Lower leg skin (tissue), 4 donors: ENCODE measurements around the gene BTNL3. TPM values are rescaled to one million over a fixed set of nuclear protein-coding genes. Genes with fewer than 3 reads are reported as not detected.

Experiments used
- DNase-seq, 2 donors: peaks; one replicate each; pipeline ENCODE4 v3.0.0-alpha.2; 2019; ENCODE audit warnings: low spot score in 2 of 2
- H3K4me3 ChIP-seq: fragments of 200-600 bp; sonication (generic); 2 replicates; pipeline ENCODE4 v1.5.1; 2017; ENCODE audit warnings: mild to moderate bottlenecking, low read depth; ENCODE audit not compliant: poor library complexity, severe bottlenecking
- CTCF ChIP-seq, 3 donors: fragments of 450-650 bp; IDR thresholded peaks; one replicate each; pipeline ENCODE4 v1.5.1; 2016; ENCODE audit warnings: antibody characterized with exemption in 3 of 3, mild to moderate bottlenecking in 3 of 3, moderate library complexity in 2 of 3
- POLR2A ChIP-seq, 2 donors: fragments of 450-650 bp; IDR thresholded peaks; one replicate each; pipeline ENCODE4 v1.6.1; 2016 to 2017; ENCODE audit warnings: antibody characterized with exemption in 2 of 2, mild to moderate bottlenecking in 1 of 2, moderate library complexity in 1 of 2
- WGBS, 2 donors: methylation state at CpG; one replicate each; pipeline ENCODE4 v1.1.5; 2018; 5-methylcytosine and 5-hydroxymethylcytosine counted together
- intact Hi-C: fragments of 100-400 bp; cut with DNase I; formaldehyde crosslinking; loops from one replicate; pipeline ENCODE4 v1.15.0; 2023; ENCODE audit warnings: low total_unique reads
- total RNA-seq, 4 donors: library from RNA; depleted of rRNA; stranded (reverse); fragments of >200 nt; gene quantifications; one replicate each; pipeline ENCODE4 v1.1.0, GENCODE V29; 2016

BTNL3 gene
- total RNA-seq, 4 donors from 2014 or later: not detected

DNA sequence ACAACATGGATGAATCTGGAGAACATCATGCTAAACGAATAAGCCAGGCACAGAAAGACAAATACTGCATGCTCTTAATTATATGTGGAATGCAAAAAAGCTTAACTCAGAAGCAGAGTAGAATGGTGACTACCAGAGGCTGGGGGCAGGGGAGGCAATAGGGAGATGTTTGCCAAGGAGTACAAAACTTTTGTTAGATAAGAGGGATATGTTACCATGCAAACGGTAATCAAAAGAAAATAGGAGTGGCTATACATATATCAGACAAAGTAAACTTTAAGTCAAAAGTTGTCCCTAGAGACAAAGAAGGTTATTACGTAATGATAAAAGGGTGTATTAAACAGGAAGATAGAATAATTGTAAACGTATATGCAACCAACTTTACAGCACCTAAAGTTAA is 17.8 kb upstream of the BTNL3 start:
- intact Hi-C loops: no loop called here
- WGBS, 2 donors: 70 to 73% methylated on average over 4 of the region's 4 CpGs
- no peak for DNase-seq
- no peak overlapping the region for H3K4me3 ChIP-seq
- TF ChIP-seq CTCF (IDR thresholded peaks at IDR 0.05) (no peak), POLR2A (IDR thresholded peaks at IDR 0.05) (no peak)

- H3K4me3 ChIP-seq: no peak overlapping the region
- intact Hi-C loops: no loop called here
- TF ChIP-seq POLR2A (IDR thresholded peaks at IDR 0.05): no peak
- no peak for TF ChIP-seq CTCF (IDR thresholded peaks at IDR 0.05)
- 50 to 62% methylated on average over 2 of the region's 2 CpGs for WGBS, 2 donors
- no peak for DNase-seq
Observed at GRCh38 chr5:180974612-180975315, 13.9 kb upstream of the BTNL3 start.

DNA sequence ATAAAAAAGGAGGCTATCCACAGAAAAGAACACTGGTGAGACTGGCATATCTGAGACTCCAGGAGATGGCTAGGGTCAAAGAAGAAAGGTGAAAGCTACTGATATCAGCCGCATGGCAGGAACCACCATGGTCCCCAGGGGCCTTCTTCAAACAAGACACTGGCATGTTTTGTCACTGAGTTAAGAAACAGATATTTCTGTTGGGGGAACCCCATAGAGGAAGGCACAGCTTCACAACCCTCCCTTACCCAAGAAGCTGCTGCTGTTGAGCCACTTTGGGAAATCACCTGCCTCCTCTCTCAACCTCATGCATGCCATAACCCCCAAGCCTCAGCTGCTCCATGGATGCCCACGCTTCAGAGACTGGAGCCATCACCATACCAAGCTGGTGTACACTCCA is 13.3 kb upstream of the BTNL3 start:
- no peak overlapping the region for H3K4me3 ChIP-seq
- TF ChIP-seq CTCF (IDR thresholded peaks at IDR 0.05): no peak
- TF ChIP-seq POLR2A (IDR thresholded peaks at IDR 0.05): no peak
- WGBS, 2 donors: 97 to 100% methylated on average over 1 to 2 of the region's 2 CpGs
- DNase-seq: no peak
- intact Hi-C loops: no loop called here

GRCh38 chr5:180976518-180976917 is 12.1 kb upstream of the BTNL3 start:
- intact Hi-C loops: no loop called here
- no peak overlapping the region for H3K4me3 ChIP-seq
- 71 to 81% methylated on average over 6 of the region's 6 CpGs for WGBS, 2 donors
- no peak for DNase-seq
- TF ChIP-seq CTCF (IDR thresholded peaks at IDR 0.05): no peak
- no peak for TF ChIP-seq POLR2A (IDR thresholded peaks at IDR 0.05)

GRCh38 chr5:180977852-180978251 is 10.8 kb upstream of the BTNL3 start:
- H3K4me3 ChIP-seq: no peak overlapping the region
- no peak for DNase-seq
- TF ChIP-seq CTCF (IDR thresholded peaks at IDR 0.05) (no peak), POLR2A (IDR thresholded peaks at IDR 0.05) (no peak)
- 50 to 74% methylated on average over 1 of the region's 1 CpG for WGBS, 2 donors
- intact Hi-C loops: no loop called here
